ENCODE results near the gene ATCAY. TPM values are rescaled to one million over a fixed set of nuclear protein-coding genes. Genes with fewer than 3 reads are reported as not detected.

ATCAY gene
- total RNA-seq, 1 donor from 2014 or later: not detected

DNA sequence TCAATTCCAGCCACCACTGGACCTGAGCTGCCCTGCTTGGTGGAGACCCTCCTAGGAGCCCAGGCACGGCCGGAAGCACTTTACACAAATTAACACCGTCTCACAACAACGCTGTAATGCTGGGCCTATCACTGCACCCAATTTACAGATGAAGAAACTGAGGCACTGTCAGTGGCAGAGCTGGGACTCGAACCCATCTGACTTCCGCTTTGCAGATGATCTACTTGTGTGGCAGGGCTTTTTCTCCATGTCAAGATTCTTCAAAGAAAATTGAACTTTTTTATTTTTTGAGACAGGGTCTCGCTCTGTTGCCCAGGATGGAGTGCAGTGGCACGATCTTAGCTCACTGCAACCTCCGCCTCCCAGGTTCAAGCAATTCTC lies 45.4 kb upstream of the ATCAY start:
- intact Hi-C loops (cut with micrococcal nuclease): no loop called here

GRCh38 chr19:3836887-3837286 lies 43.6 kb upstream of the ATCAY start:
- no peak for DNase-seq
- Histone ChIP-seq H3K4me3 (no peak overlapping the region), H3K36me3 (no peaks in the 10 kb centered on the region), H3K27ac (replicated peaks) (no peak overlapping the region), H3K9me3 (replicated peaks) (no peaks in the 10 kb centered on the region), H3K4me1 (no peaks in the 10 kb centered on the region), H3K27me3 (ENCODE audit: low read depth) (peaks cover 43% of the 10 kb centered on the region)
- intact Hi-C loops (cut with micrococcal nuclease): no loop called here
- TF ChIP-seq, protein P1, sequence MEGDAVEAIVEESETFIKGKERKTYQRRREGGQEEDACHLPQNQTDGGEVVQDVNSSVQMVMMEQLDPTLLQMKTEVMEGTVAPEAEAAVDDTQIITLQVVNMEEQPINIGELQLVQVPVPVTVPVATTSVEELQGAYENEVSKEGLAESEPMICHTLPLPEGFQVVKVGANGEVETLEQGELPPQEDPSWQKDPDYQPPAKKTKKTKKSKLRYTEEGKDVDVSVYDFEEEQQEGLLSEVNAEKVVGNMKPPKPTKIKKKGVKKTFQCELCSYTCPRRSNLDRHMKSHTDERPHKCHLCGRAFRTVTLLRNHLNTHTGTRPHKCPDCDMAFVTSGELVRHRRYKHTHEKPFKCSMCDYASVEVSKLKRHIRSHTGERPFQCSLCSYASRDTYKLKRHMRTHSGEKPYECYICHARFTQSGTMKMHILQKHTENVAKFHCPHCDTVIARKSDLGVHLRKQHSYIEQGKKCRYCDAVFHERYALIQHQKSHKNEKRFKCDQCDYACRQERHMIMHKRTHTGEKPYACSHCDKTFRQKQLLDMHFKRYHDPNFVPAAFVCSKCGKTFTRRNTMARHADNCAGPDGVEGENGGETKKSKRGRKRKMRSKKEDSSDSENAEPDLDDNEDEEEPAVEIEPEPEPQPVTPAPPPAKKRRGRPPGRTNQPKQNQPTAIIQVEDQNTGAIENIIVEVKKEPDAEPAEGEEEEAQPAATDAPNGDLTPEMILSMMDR (IDR thresholded peaks at IDR 0.05; ENCODE audit: borderline replicate concordance): no peak

More for the DNA sequence above, 45.4 kb upstream of the ATCAY start:
- peaks cover 53% of the 10 kb centered on the region for H3K27me3 ChIP-seq (ENCODE audit: low read depth)
- H3K4me3 ChIP-seq: no peak overlapping the region
- no peaks in the 10 kb centered on the region for H3K9me3 ChIP-seq (replicated peaks)
- no peak overlapping the region for H3K27ac ChIP-seq (replicated peaks)
- no peaks in the 10 kb centered on the region for H3K4me1 ChIP-seq
- no peak for DNase-seq
- TF ChIP-seq, protein P1 (IDR thresholded peaks at IDR 0.05; ENCODE audit: borderline replicate concordance): no peak
- H3K36me3 ChIP-seq: no peaks in the 10 kb centered on the region

- no peaks in the 10 kb centered on the region for H3K9me3 ChIP-seq (replicated peaks)
- intact Hi-C loops (cut with micrococcal nuclease): no loop called here
- TF ChIP-seq, protein P1 (IDR thresholded peaks at IDR 0.05; ENCODE audit: borderline replicate concordance): no peak
- no peaks in the 10 kb centered on the region for H3K36me3 ChIP-seq
- no peak overlapping the region for H3K4me3 ChIP-seq
- H3K27ac ChIP-seq (replicated peaks): no peak overlapping the region
- DNase-seq: no peak
- H3K27me3 ChIP-seq (ENCODE audit: low read depth): peaks cover 39% of the 10 kb centered on the region
- no peaks in the 10 kb centered on the region for H3K4me1 ChIP-seq
Observed at GRCh38 chr19:3837332-3837731, 43.2 kb upstream of the ATCAY start.

GRCh38 chr19:3837922-3838321 lies 42.6 kb upstream of the ATCAY start:
- Histone ChIP-seq H3K9me3 (replicated peaks) (no peaks in the 10 kb centered on the region), H3K27ac (replicated peaks) (no peak overlapping the region), H3K27me3 (ENCODE audit: low read depth) (peaks cover 39% of the 10 kb centered on the region), H3K4me3 (no peak overlapping the region), H3K36me3 (no peaks in the 10 kb centered on the region), H3K4me1 (no peaks in the 10 kb centered on the region)
- no peak for DNase-seq
- TF ChIP-seq, protein P1 (IDR thresholded peaks at IDR 0.05; ENCODE audit: borderline replicate concordance): no peak
- intact Hi-C loops (cut with micrococcal nuclease): no loop called here

- no peak for DNase-seq
- intact Hi-C loops (cut with micrococcal nuclease): no loop called here
- no peaks in the 10 kb centered on the region for H3K9me3 ChIP-seq (replicated peaks)
- H3K4me1 ChIP-seq: no peaks in the 10 kb centered on the region
- no peak overlapping the region for H3K27ac ChIP-seq (replicated peaks)
- H3K27me3 ChIP-seq (ENCODE audit: low read depth): peaks cover 31% of the 10 kb centered on the region
- H3K4me3 ChIP-seq: no peak overlapping the region
- H3K36me3 ChIP-seq: no peaks in the 10 kb centered on the region
- TF ChIP-seq, protein P1 (IDR thresholded peaks at IDR 0.05; ENCODE audit: borderline replicate concordance): no peak
Observed at GRCh38 chr19:3838661-3839060, 41.8 kb upstream of the ATCAY start.

GRCh38 chr19:3839941-3840340 lies 40.5 kb upstream of the ATCAY start:
- intact Hi-C loops (cut with micrococcal nuclease): no loop called here
- no peaks in the 10 kb centered on the region for H3K4me1 ChIP-seq
- peaks cover 21% of the 10 kb centered on the region for H3K27me3 ChIP-seq (ENCODE audit: low read depth)
- no peak overlapping the region for H3K27ac ChIP-seq (replicated peaks)
- H3K36me3 ChIP-seq: no peaks in the 10 kb centered on the region
- no peaks in the 10 kb centered on the region for H3K9me3 ChIP-seq (replicated peaks)
- no peak overlapping the region for H3K4me3 ChIP-seq
- TF ChIP-seq, protein P1 (IDR thresholded peaks at IDR 0.05; ENCODE audit: borderline replicate concordance): no peak
- DNase-seq: no peak

Measured in left ventricle myocardium inferior (tissue), 1 donor.